ENCODE data around the gene SMIM7. TPM values are rescaled to one million over a fixed set of nuclear protein-coding genes. Genes with fewer than 3 reads are reported as not detected.

SMIM7 gene
- total RNA-seq, 1 experiment from 2014 or later = 66.4 TPM

- H3K9ac ChIP-seq (ENCODE audit: low read length) = no peak overlapping the region
- H2AFZ ChIP-seq (ENCODE audit: low read depth, low read length, poor library complexity, severe bottlenecking) = no peak overlapping the region
- H4K20me1 ChIP-seq (ENCODE audit: insufficient read depth) = no peaks in the 10 kb centered on the region
- ATAC-seq (no peak), DNase-seq (ENCODE audit: low read depth, low spot score) (no peak)
- H3K9me2 ChIP-seq (ENCODE audit: insufficient read depth) = no peaks in the 10 kb centered on the region
- H3K36me3 ChIP-seq (ENCODE audit: control insufficient read depth in 1 of 2, insufficient read depth in 2 of 2, low read length in 2 of 2) = no peaks in the 10 kb centered on the region
- ChIA-PET CTCF (interaction anchor here (1.3 kb wide), 1 partner anchor 13 kb away, joined by 3 read pairs; the partner anchor contains the start of gene SMIM7), RAD21 (ENCODE audit: low non-redundant PET in 1 of 2, low total read pairs in 2 of 2, uncharacterized antibody in 2 of 2, unreplicated experiment in 2 of 2) (no interaction called here), POLR2A (no interaction called here)
- no peaks in the 10 kb centered on the region for H3K27me3 ChIP-seq (ENCODE audit: insufficient read depth, low read length)
- no peaks in the 10 kb centered on the region for H3K9me3 ChIP-seq (ENCODE audit: control insufficient read depth in 1 of 2, insufficient read depth in 1 of 2, low read depth in 1 of 2, low read length in 2 of 2)
- no TSS peak for BruUV-seq (replicated peaks)
- H3K79me2 ChIP-seq (ENCODE audit: insufficient read depth, low read length) = no peaks in the 10 kb centered on the region; the same call in 1 of the 2 replicates
- intact Hi-C loops (cut with micrococcal nuclease) = no loop called here
- TF ChIP-seq ZNF274 (IDR thresholded peaks at IDR 0.05; ENCODE audit: low read depth, low read length) (no peak), SIN3A (IDR thresholded peaks at IDR 0.05; ENCODE audit: low read depth) (no peak), RAD21 (IDR thresholded peaks at IDR 0.05; ENCODE audit: low read depth) (no peak), ZFX (IDR thresholded peaks at IDR 0.05) (no peak), CBX3 (IDR thresholded peaks at IDR 0.05; ENCODE audit: low read depth) (no peak), ATF3 (IDR thresholded peaks at IDR 0.05) (no peak), POLR2A (IDR thresholded peaks at IDR 0.05; ENCODE audit: borderline replicate concordance, extremely low read depth, insufficient read depth, insufficient read length) (no peak), REST (IDR thresholded peaks at IDR 0.05; ENCODE audit: low read depth) (no peak), YY1 (IDR thresholded peaks at IDR 0.05; ENCODE audit: extremely low read depth, insufficient replicate concordance, low read depth, low read length) (no peak), EGR1 (IDR thresholded peaks at IDR 0.05; ENCODE audit: low read depth) (no peak)
- TF ChIP-seq, protein P1, sequence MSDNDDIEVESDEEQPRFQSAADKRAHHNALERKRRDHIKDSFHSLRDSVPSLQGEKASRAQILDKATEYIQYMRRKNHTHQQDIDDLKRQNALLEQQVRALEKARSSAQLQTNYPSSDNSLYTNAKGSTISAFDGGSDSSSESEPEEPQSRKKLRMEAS (IDR thresholded peaks at IDR 0.05) = no peak
- H3K27ac ChIP-seq (ENCODE audit: low read depth, low read length) = no peak overlapping the region
- peaks cover 10 to 28% of the 10 kb centered on the region in 2 experiments for H3K4me1 ChIP-seq (ENCODE audit: control insufficient read depth in 1 of 2, insufficient read depth in 2 of 2, low read length in 2 of 2)
- H3K4me2 ChIP-seq (ENCODE audit: low read length) = no peak overlapping the region
- no peak overlapping the region for H3K4me3 ChIP-seq (replicated peaks in 1 of 2; ENCODE audit: low read depth in 1 of 2, low read length in 2 of 2)
These were observed 13.3 kb upstream of the SMIM7 start for GRCh38 chr19:16673231-16673630.
